ENCODE data around the gene BECN2. TPM values are rescaled to one million over a fixed set of nuclear protein-coding genes. Genes with fewer than 3 reads are reported as not detected.
A peak's percentile ranks its signal among the peaks of the same experiment; 100 is the strongest.

The BECN2 gene
- total RNA-seq, 4 donors from 2014 or later = not detected

GRCh38 chr1:241994171-241994570, 36.6 kb downstream of the BECN2 start:
- ATAC-seq (ENCODE audit: low FRiP score) = no peak
- no peak for DNase-seq (ENCODE audit: low spot score)

GRCh38 chr1:241997401-241997998, 39.9 kb downstream of the BECN2 start:
- DNase-seq (ENCODE audit: low spot score) = no peak
- TF ChIP-seq, protein P1, sequence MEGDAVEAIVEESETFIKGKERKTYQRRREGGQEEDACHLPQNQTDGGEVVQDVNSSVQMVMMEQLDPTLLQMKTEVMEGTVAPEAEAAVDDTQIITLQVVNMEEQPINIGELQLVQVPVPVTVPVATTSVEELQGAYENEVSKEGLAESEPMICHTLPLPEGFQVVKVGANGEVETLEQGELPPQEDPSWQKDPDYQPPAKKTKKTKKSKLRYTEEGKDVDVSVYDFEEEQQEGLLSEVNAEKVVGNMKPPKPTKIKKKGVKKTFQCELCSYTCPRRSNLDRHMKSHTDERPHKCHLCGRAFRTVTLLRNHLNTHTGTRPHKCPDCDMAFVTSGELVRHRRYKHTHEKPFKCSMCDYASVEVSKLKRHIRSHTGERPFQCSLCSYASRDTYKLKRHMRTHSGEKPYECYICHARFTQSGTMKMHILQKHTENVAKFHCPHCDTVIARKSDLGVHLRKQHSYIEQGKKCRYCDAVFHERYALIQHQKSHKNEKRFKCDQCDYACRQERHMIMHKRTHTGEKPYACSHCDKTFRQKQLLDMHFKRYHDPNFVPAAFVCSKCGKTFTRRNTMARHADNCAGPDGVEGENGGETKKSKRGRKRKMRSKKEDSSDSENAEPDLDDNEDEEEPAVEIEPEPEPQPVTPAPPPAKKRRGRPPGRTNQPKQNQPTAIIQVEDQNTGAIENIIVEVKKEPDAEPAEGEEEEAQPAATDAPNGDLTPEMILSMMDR (IDR thresholded peaks at IDR 0.05) = no peak
- no peak for ATAC-seq (ENCODE audit: low FRiP score)

More at GRCh38 chr1:241994171-241994570, 36.6 kb downstream of the BECN2 start:
- TF ChIP-seq, protein P1 (IDR thresholded peaks at IDR 0.05) = no peak

- peak; percentile 88 for ATAC-seq (ENCODE audit: low FRiP score)
- TF ChIP-seq, protein P1 (IDR thresholded peaks at IDR 0.05) = no peak
- peak; percentile 37 for DNase-seq (ENCODE audit: low spot score)
Observed at GRCh38 chr1:241998412-241998921, 40.9 kb downstream of the BECN2 start.

DNA sequence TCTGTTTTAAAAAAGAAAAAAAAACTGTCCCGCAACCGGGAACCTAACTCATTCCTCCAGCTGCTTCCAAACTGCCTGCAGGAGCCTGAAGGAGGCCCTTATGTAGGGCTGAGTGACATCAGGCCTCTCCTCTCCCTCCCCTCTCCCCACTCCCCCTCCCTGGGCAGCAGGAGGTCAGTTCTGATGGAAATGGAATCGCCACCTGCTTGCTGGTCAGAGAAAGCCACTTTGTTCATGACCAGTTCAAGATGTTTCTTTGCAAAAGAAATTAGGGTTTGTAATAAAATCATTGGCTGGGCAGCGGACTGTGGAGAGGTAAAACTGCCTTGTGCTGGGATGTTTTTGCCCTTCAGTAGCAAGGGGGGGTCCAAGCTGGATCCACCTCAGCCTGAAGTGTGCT, 41.5 kb downstream of the BECN2 start, which contains the start of gene MAP1LC3C:
TSS of gene MAP1LC3C (minus strand) at position 73 of the 400 bp plus-strand sequence. CDS start 90 bp downstream, outside the sequence.
- ATAC-seq (ENCODE audit: low FRiP score) = no peak
- TF ChIP-seq, protein P1 (IDR thresholded peaks at IDR 0.05) = no peak

DNA sequence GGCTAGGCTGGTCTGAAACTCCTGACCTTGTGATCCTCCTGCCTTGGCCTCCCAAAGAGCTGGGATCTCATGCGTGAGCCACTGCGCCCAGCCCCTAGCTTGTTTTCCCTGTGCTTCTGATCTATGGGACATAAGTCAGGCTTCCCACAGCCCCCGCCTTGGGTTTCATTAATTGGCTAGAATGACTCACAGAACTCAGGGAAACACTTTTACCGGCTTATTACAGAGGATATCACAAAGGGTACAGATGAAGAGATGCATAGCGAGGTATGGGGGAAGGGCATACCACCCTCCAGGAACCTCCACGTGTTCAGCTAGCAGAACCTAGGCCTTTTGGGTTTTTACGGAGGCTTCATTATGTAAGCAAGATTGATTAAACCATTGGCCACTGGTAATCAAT, 42.9 kb downstream of the BECN2 start:
- DNase-seq (ENCODE audit: low spot score) (no peak), ATAC-seq (ENCODE audit: low FRiP score) (no peak)
- TF ChIP-seq, protein P1 (IDR thresholded peaks at IDR 0.05) = no peak

More for the DNA sequence above, 41.5 kb downstream of the BECN2 start, which contains the start of gene MAP1LC3C:
- DNase-seq (ENCODE audit: low spot score) = no peak

- TF ChIP-seq, protein P1 (IDR thresholded peaks at IDR 0.05) = no peak
- ATAC-seq (ENCODE audit: low FRiP score) = no peak
Observed at GRCh38 chr1:242002072-242002471, 44.5 kb downstream of the BECN2 start.

DNA sequence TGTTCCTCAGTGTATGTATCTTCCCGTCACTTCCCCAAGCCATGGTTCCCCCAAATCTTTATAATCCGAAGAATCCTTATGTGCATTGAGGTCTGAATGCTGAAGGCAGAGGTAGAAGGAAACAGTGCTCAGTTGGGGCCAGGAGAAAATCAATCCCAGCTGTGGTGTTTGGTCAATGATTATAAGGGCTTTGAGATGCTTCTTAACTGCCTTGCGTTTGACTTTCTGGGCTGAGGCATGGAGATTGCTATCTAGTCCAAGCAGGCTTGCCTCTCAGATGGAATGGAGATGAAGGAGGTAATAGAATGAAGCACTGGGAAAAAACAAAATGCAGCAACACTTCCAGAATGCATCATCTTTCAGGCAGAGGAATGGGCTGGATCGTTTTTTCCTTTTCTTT, 44.9 kb downstream of the BECN2 start:
- ATAC-seq (ENCODE audit: low FRiP score) (no peak), DNase-seq (ENCODE audit: low spot score) (no peak)
- TF ChIP-seq, protein P1 (IDR thresholded peaks at IDR 0.05) = no peak

More at GRCh38 chr1:242002072-242002471, 44.5 kb downstream of the BECN2 start:
- DNase-seq (ENCODE audit: low spot score) = no peak
